Thyroid gland (tissue), 4 donors: ENCODE measurements around the gene ABHD2.

Source experiments
- POLR2A ChIP-seq, 2 donors: fragments of 450-650 bp; IDR thresholded peaks; one replicate each; pipeline ENCODE4 v1.6.1; 2017; ENCODE audit warnings: antibody characterized with exemption in 2 of 2, mild to moderate bottlenecking in 2 of 2, moderate library complexity in 1 of 2
- TF ChIP-seq, protein P1 (sequence below), 6 experiments: fragments of 200-600 bp in 3 of 6; fragments of 450-650 bp in 3 of 6; sonication (generic) in 3 of 6; IDR thresholded peaks; one replicate each; pipeline ENCODE4 v1.5.1; 2016 to 2019; ENCODE audit warnings: antibody characterized with exemption in 6 of 6, mild to moderate bottlenecking in 2 of 6, inconsistent platforms in 1 of 6, moderate library complexity in 1 of 6

DNA sequence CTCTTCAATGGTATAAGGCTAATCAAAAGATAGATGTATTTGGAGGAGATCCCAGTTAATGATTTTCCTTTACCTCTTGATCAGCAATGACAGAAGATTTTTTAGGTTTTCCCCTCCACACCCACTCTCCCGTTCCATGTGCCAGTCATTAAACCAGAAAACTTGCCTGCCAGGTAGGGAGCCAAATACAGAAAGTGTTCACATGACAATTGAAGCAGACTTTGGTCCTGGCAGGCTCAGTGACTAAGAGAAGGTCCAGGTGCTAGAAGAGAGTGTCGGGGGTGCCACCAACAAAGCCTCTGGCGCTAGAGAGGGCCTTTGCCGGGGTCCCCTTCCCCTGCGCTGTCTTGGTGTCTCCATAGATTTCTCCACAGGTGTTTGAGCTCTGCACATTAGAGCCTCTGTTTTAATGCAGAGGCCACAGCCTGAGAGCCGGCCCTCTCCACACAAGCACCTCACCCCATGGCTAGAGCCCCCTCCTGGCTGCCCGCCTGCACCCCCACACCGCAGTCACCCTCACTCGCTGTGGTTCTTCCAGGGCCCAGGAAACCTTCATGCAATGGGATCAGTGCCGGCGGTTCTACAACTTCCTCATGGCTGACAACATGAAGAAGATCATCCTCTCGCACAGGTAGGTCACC lies 96.8 kb downstream of the ABHD2 start:
- TF ChIP-seq, protein P1, sequence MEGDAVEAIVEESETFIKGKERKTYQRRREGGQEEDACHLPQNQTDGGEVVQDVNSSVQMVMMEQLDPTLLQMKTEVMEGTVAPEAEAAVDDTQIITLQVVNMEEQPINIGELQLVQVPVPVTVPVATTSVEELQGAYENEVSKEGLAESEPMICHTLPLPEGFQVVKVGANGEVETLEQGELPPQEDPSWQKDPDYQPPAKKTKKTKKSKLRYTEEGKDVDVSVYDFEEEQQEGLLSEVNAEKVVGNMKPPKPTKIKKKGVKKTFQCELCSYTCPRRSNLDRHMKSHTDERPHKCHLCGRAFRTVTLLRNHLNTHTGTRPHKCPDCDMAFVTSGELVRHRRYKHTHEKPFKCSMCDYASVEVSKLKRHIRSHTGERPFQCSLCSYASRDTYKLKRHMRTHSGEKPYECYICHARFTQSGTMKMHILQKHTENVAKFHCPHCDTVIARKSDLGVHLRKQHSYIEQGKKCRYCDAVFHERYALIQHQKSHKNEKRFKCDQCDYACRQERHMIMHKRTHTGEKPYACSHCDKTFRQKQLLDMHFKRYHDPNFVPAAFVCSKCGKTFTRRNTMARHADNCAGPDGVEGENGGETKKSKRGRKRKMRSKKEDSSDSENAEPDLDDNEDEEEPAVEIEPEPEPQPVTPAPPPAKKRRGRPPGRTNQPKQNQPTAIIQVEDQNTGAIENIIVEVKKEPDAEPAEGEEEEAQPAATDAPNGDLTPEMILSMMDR (IDR thresholded peaks at IDR 0.05), result no peak
- no peak for TF ChIP-seq POLR2A (IDR thresholded peaks at IDR 0.05)
